ENCODE measurements around the gene INF2.

Gene INF2

DNA sequence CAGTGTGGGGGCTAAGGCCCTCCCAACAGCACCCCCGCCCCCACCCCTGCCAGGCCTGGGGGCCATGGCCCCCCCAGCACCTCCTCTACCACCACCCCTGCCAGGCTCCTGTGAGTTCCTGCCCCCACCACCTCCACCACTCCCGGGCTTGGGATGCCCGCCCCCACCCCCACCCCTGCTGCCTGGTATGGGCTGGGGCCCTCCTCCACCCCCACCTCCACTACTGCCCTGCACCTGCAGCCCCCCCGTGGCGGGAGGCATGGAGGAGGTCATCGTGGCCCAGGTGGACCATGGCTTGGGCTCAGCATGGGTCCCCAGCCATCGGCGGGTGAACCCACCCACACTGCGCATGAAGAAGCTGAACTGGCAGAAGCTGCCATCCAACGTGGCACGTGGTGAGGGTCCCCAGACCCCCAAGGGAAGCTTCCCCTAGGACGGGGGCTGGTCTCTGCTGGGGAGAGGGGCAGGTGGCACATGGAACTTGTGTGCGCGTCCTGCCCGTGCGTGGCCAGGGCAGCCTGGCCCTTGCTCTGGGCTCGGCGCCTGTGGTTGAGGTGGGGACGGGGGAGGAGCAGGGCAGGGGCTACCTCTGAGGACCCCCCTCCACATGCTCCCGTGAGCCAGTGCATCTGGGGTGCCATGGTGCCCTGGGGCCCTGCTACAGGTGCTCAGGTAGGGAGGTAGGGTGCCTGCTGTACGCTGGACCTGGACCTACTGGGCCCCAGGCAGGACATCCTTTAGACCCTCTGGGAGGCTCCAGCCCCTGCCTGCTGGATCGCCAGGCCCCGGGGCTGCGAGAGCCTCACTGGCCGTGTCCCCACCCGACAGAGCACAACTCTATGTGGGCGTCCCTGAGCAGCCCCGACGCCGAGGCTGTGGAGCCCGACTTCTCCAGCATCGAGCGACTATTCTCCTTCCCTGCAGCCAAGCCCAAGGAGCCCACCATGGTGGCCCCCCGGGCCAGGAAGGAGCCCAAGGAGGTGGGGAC lies 18.5 kb downstream of the INF2 start:
- POLR2A ChIA-PET, result no interaction called here
- no peak for DNase-seq (ENCODE audit: extremely low spot score)
- TF ChIP-seq CTCF (IDR thresholded peaks at IDR 0.05; ENCODE audit: control extremely low read depth, extremely low read depth, low read depth, missing control alignments), result no peak
- CTCF ChIA-PET, result interaction anchor here (1.1 to 4.7 kb wide), 11 partner anchors 14 to 57 kb away, joined by 3 to 24 read pairs (median 6); partner anchors contain the start of genes ADSS1 and SIVA1

GRCh38 chr14:104708606-104709268 lies 19.3 kb downstream of the INF2 start:
- ChIA-PET CTCF (interaction anchor here (0.7 to 4.7 kb wide), 22 partner anchors 8 to 69 kb away, joined by 3 to 24 read pairs (median 4); partner anchors contain the start of genes ADSS1 and SIVA1), POLR2A (no interaction called here)
- peak; percentile 93 for DNase-seq (ENCODE audit: extremely low spot score)
- TF ChIP-seq CTCF (IDR thresholded peaks at IDR 0.05; ENCODE audit: control extremely low read depth, extremely low read depth, low read depth, missing control alignments), result peak; percentile 95

GRCh38 chr14:104709387-104710039 lies 20.1 kb downstream of the INF2 start:
- CTCF ChIA-PET, result interaction anchor here (0.7 to 4.7 kb wide), 22 partner anchors 9 to 69 kb away, joined by 3 to 24 read pairs (median 4); partner anchors contain the start of genes ADSS1 and SIVA1
- DNase-seq (ENCODE audit: extremely low spot score), result no peak
- no peak for TF ChIP-seq CTCF (IDR thresholded peaks at IDR 0.05; ENCODE audit: control extremely low read depth, extremely low read depth, low read depth, missing control alignments)
- POLR2A ChIA-PET, result no interaction called here

- ChIA-PET CTCF (interaction anchor here (1.3 to 4.7 kb wide), 5 partner anchors 12 to 40 kb away, joined by 4 to 24 read pairs (median 9); partner anchors contain the start of gene ADSS1), POLR2A (no interaction called here)
- DNase-seq (ENCODE audit: extremely low spot score), result no peak
- no peak for TF ChIP-seq CTCF (IDR thresholded peaks at IDR 0.05; ENCODE audit: control extremely low read depth, extremely low read depth, low read depth, missing control alignments)
Observed at GRCh38 chr14:104710071-104710735, 20.8 kb downstream of the INF2 start.

GRCh38 chr14:104712881-104713734 lies 23.7 kb downstream of the INF2 start:
- ChIA-PET POLR2A (no interaction called here), CTCF (no interaction called here)
- no peak for DNase-seq (ENCODE audit: extremely low spot score)
- no peak for TF ChIP-seq CTCF (IDR thresholded peaks at IDR 0.05; ENCODE audit: control extremely low read depth, extremely low read depth, low read depth, missing control alignments)
